SK-N-SH treated with all-trans-retinoic acid at 6 μM for 48 hours (cell line): Measurements from ENCODE around the gene COL23A1.

Source experiments
- ATAC-seq: fragments of 200-7000 bp; cut with Tn5 transposase; 3 replicates; pipeline ENCODE4 v1.9.1; 2020; ENCODE audit warnings: mild to moderate bottlenecking, moderate library complexity
- ARNTL ChIP-seq: fragments of 450-650 bp; formaldehyde crosslinking; IDR thresholded peaks from 2 replicates; pipeline ENCODE4 v1.5.0; 2020; ENCODE audit warnings: low read depth, mild to moderate bottlenecking, moderate library complexity, borderline replicate concordance
- BACH2 ChIP-seq: fragments of 250-450 bp; sonication (Bioruptor Pico); IDR thresholded peaks from 2 replicates; pipeline ENCODE4 v1.9.0; 2021; ENCODE audit warnings: mild to moderate bottlenecking, borderline replicate concordance
- CSDC2 ChIP-seq: fragments of 250-450 bp; sonication (Bioruptor Pico); IDR thresholded peaks from 2 replicates; pipeline ENCODE4 v1.5.0; 2020; ENCODE audit warnings: mild to moderate bottlenecking, moderate library complexity
- ESRRG ChIP-seq: fragments of 250-450 bp; sonication (Bioruptor Pico); IDR thresholded peaks from 2 replicates; pipeline ENCODE4 v1.6.1; 2021; ENCODE audit warnings: mild to moderate bottlenecking
- GLIS3 ChIP-seq: fragments of 250-450 bp; sonication (Bioruptor Pico); IDR thresholded peaks from 2 replicates; pipeline ENCODE4 v1.5.0; 2020; ENCODE audit warnings: mild to moderate bottlenecking, moderate library complexity
- ISL1 ChIP-seq: fragments of 250-450 bp; sonication (Bioruptor Pico); IDR thresholded peaks from 2 replicates; pipeline ENCODE4 v2.1.2; 2022; ENCODE audit warnings: mild to moderate bottlenecking, moderate library complexity
- OSR1 ChIP-seq: fragments of 250-450 bp; sonication (Bioruptor Pico); IDR thresholded peaks from 2 replicates; pipeline ENCODE4 v1.8.0; 2022; ENCODE audit warnings: moderate library complexity, mild to moderate bottlenecking, inconsistent platforms
- SNAI2 ChIP-seq: fragments of 250-450 bp; sonication (Bioruptor Pico); IDR thresholded peaks from 2 replicates; pipeline ENCODE4 v1.5.0; 2020; ENCODE audit warnings: mild to moderate bottlenecking, moderate library complexity
- TCF4 ChIP-seq: fragments of 250-450 bp; sonication (Bioruptor Pico); IDR thresholded peaks from 2 replicates; pipeline ENCODE4 v1.8.0; 2021; ENCODE audit warnings: mild to moderate bottlenecking, moderate library complexity, borderline replicate concordance
- ZFP3 ChIP-seq: fragments of 250-450 bp; sonication (Bioruptor Pico); IDR thresholded peaks from 2 replicates; pipeline ENCODE4 v1.5.0; 2020; ENCODE audit warnings: mild to moderate bottlenecking, moderate library complexity
- ZFP30 ChIP-seq: fragments of 450-650 bp; formaldehyde crosslinking; IDR thresholded peaks from 2 replicates; pipeline ENCODE4 v1.5.0; 2022; ENCODE audit warnings: mild to moderate bottlenecking, moderate library complexity
- ZNF70 ChIP-seq: fragments of 450-650 bp; formaldehyde crosslinking; IDR thresholded peaks from 2 replicates; pipeline ENCODE4 v1.5.0; 2020; ENCODE audit warnings: mild to moderate bottlenecking, moderate library complexity
- ZNF8 ChIP-seq: fragments of 450-650 bp; formaldehyde crosslinking; IDR thresholded peaks from 2 replicates; pipeline ENCODE4 v1.5.0; 2020; ENCODE audit warnings: mild to moderate bottlenecking, moderate library complexity
- TF ChIP-seq, protein P1 (sequence below): fragments of 250-450 bp; sonication (Bioruptor Pico); IDR thresholded peaks from 2 replicates; pipeline ENCODE4 v1.8.0; 2020; ENCODE audit warnings: mild to moderate bottlenecking, moderate library complexity, borderline replicate concordance
- TF ChIP-seq, protein P2 (sequence below): fragments of 250-450 bp; sonication (Bioruptor Pico); IDR thresholded peaks from 2 replicates; pipeline ENCODE4 v1.5.1; 2020; ENCODE audit warnings: low read depth, mild to moderate bottlenecking, moderate library complexity
- TF ChIP-seq, protein P3 (sequence below): fragments of 250-450 bp; sonication (Bioruptor Pico); IDR thresholded peaks from 2 replicates; pipeline ENCODE4 v1.5.0; 2020; ENCODE audit warnings: mild to moderate bottlenecking, moderate library complexity
- TF ChIP-seq, protein P4 (sequence below): fragments of 250-450 bp; sonication (Bioruptor Pico); IDR thresholded peaks from 2 replicates; pipeline ENCODE4 v1.8.0; 2021; ENCODE audit warnings: low read depth, mild to moderate bottlenecking, moderate library complexity, borderline replicate concordance

COL23A1 gene

DNA sequence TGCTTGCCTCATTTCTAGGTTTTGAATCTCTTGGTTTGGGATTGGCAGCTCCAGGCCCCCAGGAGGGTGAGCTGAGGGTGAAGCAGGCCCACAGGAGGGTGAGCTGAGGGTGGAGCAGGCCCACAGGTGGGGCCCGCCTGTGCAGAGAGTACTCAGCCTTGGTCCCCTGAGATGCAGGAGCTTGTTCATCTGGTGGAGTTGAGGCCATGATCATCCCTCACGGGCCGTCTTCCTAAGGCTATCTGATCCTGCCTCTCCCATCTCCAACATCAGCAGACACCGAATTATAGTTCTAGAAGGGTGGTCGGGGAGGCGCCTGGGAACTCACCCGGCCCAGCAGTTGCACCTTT is 225.9 kb downstream of the COL23A1 start:
- ATAC-seq, result no peak
- TF ChIP-seq ARNTL (no peak), ZFP30 (CRISPR knock-in tag) (no peak), BACH2 (CRISPR knock-in tag) (no peak), ZNF8 (CRISPR knock-in tag) (no peak), ISL1 (CRISPR knock-in tag) (no peak), ZNF70 (no peak), CSDC2 (CRISPR knock-in tag) (no peak), GLIS3 (CRISPR knock-in tag) (no peak), ESRRG (CRISPR knock-in tag) (no peak), SNAI2 (CRISPR knock-in tag) (no peak), ZFP3 (CRISPR knock-in tag) (no peak)
- TF ChIP-seq, protein P1, sequence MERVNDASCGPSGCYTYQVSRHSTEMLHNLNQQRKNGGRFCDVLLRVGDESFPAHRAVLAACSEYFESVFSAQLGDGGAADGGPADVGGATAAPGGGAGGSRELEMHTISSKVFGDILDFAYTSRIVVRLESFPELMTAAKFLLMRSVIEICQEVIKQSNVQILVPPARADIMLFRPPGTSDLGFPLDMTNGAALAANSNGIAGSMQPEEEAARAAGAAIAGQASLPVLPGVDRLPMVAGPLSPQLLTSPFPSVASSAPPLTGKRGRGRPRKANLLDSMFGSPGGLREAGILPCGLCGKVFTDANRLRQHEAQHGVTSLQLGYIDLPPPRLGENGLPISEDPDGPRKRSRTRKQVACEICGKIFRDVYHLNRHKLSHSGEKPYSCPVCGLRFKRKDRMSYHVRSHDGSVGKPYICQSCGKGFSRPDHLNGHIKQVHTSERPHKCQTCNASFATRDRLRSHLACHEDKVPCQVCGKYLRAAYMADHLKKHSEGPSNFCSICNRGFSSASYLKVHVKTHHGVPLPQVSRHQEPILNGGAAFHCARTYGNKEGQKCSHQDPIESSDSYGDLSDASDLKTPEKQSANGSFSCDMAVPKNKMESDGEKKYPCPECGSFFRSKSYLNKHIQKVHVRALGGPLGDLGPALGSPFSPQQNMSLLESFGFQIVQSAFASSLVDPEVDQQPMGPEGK (CRISPR knock-in tag), result no peak
- TF ChIP-seq, protein P2, sequence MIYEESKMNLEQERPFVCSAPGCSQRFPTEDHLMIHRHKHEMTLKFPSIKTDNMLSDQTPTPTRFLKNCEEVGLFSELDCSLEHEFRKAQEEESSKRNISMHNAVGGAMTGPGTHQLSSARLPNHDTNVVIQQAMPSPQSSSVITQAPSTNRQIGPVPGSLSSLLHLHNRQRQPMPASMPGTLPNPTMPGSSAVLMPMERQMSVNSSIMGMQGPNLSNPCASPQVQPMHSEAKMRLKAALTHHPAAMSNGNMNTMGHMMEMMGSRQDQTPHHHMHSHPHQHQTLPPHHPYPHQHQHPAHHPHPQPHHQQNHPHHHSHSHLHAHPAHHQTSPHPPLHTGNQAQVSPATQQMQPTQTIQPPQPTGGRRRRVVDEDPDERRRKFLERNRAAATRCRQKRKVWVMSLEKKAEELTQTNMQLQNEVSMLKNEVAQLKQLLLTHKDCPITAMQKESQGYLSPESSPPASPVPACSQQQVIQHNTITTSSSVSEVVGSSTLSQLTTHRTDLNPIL (CRISPR knock-in tag), result no peak
- TF ChIP-seq, protein P3, sequence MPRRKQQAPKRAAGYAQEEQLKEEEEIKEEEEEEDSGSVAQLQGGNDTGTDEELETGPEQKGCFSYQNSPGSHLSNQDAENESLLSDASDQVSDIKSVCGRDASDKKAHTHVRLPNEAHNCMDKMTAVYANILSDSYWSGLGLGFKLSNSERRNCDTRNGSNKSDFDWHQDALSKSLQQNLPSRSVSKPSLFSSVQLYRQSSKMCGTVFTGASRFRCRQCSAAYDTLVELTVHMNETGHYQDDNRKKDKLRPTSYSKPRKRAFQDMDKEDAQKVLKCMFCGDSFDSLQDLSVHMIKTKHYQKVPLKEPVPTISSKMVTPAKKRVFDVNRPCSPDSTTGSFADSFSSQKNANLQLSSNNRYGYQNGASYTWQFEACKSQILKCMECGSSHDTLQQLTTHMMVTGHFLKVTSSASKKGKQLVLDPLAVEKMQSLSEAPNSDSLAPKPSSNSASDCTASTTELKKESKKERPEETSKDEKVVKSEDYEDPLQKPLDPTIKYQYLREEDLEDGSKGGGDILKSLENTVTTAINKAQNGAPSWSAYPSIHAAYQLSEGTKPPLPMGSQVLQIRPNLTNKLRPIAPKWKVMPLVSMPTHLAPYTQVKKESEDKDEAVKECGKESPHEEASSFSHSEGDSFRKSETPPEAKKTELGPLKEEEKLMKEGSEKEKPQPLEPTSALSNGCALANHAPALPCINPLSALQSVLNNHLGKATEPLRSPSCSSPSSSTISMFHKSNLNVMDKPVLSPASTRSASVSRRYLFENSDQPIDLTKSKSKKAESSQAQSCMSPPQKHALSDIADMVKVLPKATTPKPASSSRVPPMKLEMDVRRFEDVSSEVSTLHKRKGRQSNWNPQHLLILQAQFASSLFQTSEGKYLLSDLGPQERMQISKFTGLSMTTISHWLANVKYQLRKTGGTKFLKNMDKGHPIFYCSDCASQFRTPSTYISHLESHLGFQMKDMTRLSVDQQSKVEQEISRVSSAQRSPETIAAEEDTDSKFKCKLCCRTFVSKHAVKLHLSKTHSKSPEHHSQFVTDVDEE (CRISPR knock-in tag), result no peak

DNA sequence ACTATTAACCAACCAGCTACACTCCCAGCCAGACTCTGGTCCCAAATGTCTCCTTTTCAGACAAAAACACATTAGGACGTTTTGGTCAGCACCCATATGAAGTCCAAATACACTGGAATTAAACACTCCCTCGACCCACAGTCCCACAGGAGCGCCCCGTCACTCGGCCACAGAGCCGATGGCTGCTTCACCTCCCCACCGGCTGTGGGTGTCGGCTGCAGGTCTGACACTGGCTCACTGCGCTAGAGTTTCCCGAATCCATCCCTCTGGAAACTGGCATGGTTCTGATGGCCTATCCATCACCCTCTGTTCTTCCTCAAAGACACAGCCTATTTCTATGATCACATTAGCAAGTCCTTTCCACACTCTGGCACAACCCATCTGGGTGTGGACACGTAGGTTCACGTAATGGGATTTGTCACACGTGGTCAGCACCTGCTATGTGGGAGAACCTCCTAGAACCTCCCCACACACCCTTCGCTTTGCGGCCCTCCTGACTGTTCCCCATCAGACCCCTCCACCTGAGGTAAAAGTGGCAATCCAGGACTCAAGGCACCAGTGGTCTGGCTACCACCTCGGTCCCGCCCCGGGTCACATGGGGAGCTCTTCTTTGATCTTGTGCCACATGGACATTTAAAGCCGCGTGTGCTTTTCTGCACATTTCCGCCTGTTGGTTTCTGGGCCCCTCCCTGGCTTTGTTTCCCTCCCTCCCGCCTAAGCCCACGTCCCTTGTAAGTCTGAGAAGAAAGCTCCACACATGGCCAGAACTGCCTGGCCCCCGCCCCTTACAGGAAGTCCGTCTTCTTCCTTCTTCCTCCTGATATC is 226.5 kb downstream of the COL23A1 start:
- ATAC-seq, result no peak
- TF ChIP-seq ZNF70 (no peak), BACH2 (CRISPR knock-in tag) (no peak), ISL1 (CRISPR knock-in tag) (no peak), SNAI2 (CRISPR knock-in tag) (no peak), GLIS3 (CRISPR knock-in tag) (no peak)

DNA sequence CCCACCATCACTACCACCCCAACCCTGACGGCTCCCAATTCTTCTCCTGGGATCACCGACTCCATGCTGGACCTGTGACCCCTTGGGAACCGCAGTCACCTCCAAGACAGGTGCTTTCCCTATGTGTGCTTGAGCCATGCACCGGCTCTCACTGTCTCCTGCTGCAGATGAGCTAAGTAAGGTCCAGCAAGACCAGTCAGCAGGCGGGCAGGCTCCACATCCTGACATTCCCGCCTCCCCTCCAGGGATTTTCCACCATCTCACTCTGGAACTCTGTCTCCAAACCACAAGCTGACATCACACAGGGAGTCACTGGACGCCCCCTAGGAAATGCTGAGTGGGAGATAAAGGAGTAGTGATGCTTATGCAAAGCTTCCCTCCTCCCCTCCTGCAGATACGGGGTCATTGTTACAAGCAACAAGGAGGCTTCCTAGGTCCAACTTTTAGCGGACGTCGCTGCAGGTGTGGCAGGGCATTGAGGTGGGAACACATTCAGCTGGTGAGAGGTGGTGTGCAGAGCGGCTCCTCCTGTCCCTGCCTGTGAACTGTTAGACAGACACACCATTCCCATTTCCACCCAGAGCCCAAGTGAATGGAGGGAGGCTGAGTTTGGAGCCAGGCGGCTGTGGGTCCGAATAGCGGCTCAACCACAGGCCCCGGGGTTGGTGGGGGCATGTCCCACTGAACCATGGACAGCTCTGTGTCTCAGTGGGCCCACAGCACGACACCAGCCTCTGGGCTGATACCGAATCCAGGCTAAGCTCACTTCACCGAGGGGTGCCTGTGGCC is 228.3 kb downstream of the COL23A1 start:
- no peak for ATAC-seq
- TF ChIP-seq, protein P1 (CRISPR knock-in tag), result no peak
- no peak for TF ChIP-seq ZFP3 (CRISPR knock-in tag)
- TF ChIP-seq OSR1, result no peak
- TF ChIP-seq, protein P4, sequence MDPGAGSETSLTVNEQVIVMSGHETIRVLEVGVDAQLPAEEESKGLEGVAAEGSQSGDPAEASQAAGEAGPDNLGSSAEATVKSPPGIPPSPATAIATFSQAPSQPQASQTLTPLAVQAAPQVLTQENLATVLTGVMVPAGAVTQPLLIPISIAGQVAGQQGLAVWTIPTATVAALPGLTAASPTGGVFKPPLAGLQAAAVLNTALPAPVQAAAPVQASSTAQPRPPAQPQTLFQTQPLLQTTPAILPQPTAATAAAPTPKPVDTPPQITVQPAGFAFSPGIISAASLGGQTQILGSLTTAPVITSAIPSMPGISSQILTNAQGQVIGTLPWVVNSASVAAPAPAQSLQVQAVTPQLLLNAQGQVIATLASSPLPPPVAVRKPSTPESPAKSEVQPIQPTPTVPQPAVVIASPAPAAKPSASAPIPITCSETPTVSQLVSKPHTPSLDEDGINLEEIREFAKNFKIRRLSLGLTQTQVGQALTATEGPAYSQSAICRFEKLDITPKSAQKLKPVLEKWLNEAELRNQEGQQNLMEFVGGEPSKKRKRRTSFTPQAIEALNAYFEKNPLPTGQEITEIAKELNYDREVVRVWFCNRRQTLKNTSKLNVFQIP (CRISPR knock-in tag), result no peak
- TF ChIP-seq TCF4 (CRISPR knock-in tag), result no peak
